GM23338 (cell line): ENCODE measurements around the gene MESD.

Experiments
- CTCF ChIP-seq, 2 experiments: fragments of 200-600 bp in 1 of 2; sonication (generic) in 1 of 2; conservative IDR thresholded peaks; 2 replicates each; pipeline versions ENCODE4 v1.5.1 to v1.6.1; 2016 to 2017; ENCODE audit warnings: antibody characterized with exemption in 2 of 2, low read depth in 2 of 2, mild to moderate bottlenecking in 2 of 2, moderate library complexity in 1 of 2
- ETS1 ChIP-seq: IDR thresholded peaks from 2 replicates; pipeline ENCODE4 v1.6.1; 2016; ENCODE audit warnings: antibody characterized with exemption

- TF ChIP-seq CTCF (conservative IDR thresholded peaks at IDR 0.05; ENCODE audit: low read depth in 2 of 2) (no peak; a peak in 1 of 4 replicates), ETS1 (no peak)
Observed at GRCh38 chr15:81002331-81003096, 12.9 kb upstream of the MESD start.
